Measurements from ENCODE around the gene CD2BP2. TPM values are rescaled to one million over a fixed set of nuclear protein-coding genes. Genes with fewer than 3 reads are reported as not detected.
"Not testable (repeated sequence)": the region's sequence is repeated elsewhere in the genome, so short reads cannot be mapped to it uniquely, and the experiment has no call there.

CD2BP2 gene
- total RNA-seq, 4 donors from 2014 or later, result 33.6 to 43.2 (median 38.5) TPM

DNA sequence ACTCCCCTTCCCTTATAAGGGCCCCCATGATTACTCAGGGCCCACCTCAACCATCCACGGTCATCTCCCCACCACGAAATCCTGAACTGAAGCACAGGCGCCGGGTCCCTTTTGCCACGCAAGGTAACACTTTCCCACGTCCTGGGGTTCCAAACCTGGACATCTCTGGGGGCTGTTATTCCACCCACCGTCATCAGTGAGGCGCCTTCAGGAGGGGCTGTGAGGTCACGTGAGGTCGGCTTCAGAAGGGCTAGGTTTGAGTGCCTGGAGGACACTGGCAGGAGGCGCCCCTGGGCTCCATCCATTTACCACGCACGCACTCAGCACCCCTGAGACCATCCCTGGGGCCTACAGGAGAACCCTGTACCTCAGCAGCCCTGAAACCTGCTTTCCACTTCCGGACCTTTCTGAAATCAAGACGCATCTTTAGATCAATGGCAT, 4.1 kb downstream of the CD2BP2 start:
- WGBS, 2 donors, result 91 to 92% methylated on average over 15 of the region's 15 CpGs
- intact Hi-C loops (cut with DNase I; ENCODE audit: low total_unique reads), result no loop called here
- no peak for TF ChIP-seq POLR2A (IDR thresholded peaks at IDR 0.05)
- TF ChIP-seq, protein P1, sequence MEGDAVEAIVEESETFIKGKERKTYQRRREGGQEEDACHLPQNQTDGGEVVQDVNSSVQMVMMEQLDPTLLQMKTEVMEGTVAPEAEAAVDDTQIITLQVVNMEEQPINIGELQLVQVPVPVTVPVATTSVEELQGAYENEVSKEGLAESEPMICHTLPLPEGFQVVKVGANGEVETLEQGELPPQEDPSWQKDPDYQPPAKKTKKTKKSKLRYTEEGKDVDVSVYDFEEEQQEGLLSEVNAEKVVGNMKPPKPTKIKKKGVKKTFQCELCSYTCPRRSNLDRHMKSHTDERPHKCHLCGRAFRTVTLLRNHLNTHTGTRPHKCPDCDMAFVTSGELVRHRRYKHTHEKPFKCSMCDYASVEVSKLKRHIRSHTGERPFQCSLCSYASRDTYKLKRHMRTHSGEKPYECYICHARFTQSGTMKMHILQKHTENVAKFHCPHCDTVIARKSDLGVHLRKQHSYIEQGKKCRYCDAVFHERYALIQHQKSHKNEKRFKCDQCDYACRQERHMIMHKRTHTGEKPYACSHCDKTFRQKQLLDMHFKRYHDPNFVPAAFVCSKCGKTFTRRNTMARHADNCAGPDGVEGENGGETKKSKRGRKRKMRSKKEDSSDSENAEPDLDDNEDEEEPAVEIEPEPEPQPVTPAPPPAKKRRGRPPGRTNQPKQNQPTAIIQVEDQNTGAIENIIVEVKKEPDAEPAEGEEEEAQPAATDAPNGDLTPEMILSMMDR (IDR thresholded peaks at IDR 0.05), result no peak
- no peak overlapping the region for H3K4me3 ChIP-seq (ENCODE audit: low read depth, poor library complexity, severe bottlenecking)
- DNase-seq (ENCODE audit: low spot score in 2 of 2), result no peak

DNA sequence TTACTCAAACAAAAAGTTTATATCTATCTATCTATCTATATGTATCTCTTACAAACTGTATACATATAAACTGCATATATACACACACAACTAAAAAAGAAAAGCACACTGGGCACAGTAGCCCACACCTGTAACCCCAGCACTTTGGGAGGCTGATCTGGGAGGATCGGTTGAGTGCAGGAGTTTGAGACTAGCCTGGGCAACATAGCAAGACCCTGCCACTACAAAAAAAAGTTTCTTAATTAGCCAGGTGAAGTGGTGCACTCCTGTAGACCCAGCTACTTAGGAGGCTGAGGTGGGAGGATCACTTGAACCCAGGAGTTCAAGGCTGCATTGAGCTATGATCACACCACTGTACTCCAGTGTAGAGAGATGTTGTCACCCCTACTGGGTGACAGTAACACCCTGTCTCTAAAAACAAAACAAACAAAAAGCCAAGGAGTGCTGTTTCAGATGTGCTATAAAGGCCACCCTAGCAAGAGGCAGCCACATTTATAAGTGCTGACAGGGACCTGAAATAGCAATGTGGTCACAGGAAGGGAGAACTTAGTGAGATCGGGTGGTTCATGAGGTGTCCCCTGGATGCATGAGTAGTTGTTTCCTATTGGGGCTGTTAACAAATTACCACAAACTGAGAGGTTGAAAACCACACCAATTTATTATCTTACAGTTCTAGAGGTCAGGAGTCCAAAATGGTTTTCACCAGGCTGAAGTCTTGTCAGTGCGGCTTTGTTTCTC, 4.8 kb downstream of the CD2BP2 start:
- H3K4me3 ChIP-seq (ENCODE audit: low read depth, poor library complexity, severe bottlenecking), result no peak overlapping the region
- intact Hi-C loops (cut with DNase I; ENCODE audit: low total_unique reads), result no loop called here
- TF ChIP-seq, protein P1 (IDR thresholded peaks at IDR 0.05), result no peak
- TF ChIP-seq POLR2A (IDR thresholded peaks at IDR 0.05), result no peak
- DNase-seq (ENCODE audit: low spot score in 2 of 2), result no peak
- 77 to 83% methylated on average over 3 of the region's 3 CpGs for WGBS, 2 donors

GRCh38 chr16:30349675-30350074, 5.4 kb downstream of the CD2BP2 start:
- intact Hi-C loops (cut with DNase I; ENCODE audit: low total_unique reads), result no loop called here
- H3K4me3 ChIP-seq (ENCODE audit: low read depth, poor library complexity, severe bottlenecking), result no peak overlapping the region
- 82 to 88% methylated on average over 3 of the region's 3 CpGs for WGBS, 2 donors
- no peak for TF ChIP-seq POLR2A (IDR thresholded peaks at IDR 0.05)
- TF ChIP-seq, protein P1 (IDR thresholded peaks at IDR 0.05), result no peak
- DNase-seq (ENCODE audit: low spot score in 2 of 2), result peak in 1 of 2 donors; percentile 40

GRCh38 chr16:30348929-30349328, 6.2 kb downstream of the CD2BP2 start:
- H3K4me3 ChIP-seq (ENCODE audit: low read depth, poor library complexity, severe bottlenecking), result no peak overlapping the region
- TF ChIP-seq, protein P1 (IDR thresholded peaks at IDR 0.05), result no peak
- intact Hi-C loops (cut with DNase I; ENCODE audit: low total_unique reads), result no loop called here
- WGBS, 2 donors, result 87 to 89% methylated on average over 7 of the region's 7 CpGs
- no peak for DNase-seq (ENCODE audit: low spot score in 2 of 2)

DNA sequence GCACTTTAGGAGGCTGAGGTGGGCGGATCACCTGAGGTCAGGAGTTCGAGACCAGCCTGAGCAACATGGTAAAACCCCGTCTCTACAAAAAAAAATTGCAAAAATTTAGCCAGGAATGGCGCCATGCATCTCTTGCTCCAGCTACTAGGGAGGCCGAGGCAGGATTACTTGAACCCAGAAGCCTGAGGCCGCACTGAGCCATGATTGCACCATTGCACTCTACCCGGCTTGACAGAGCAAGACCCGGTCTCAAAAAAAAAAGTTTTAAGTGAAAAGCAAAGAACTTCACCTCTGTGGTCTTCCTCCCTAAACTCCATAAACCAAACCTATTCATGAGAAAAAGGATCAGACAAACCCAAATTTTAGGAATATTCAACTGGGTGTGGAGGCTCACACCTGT, 7.0 kb downstream of the CD2BP2 start:
- H3K4me3 ChIP-seq (ENCODE audit: low read depth, poor library complexity, severe bottlenecking), result no peak overlapping the region
- 95 to 96% methylated on average over 8 of the region's 8 CpGs for WGBS, 2 donors
- no peak for DNase-seq (ENCODE audit: low spot score in 2 of 2)
- TF ChIP-seq POLR2A (IDR thresholded peaks at IDR 0.05), result no peak
- TF ChIP-seq, protein P1 (IDR thresholded peaks at IDR 0.05), result no peak
- intact Hi-C loops (cut with DNase I; ENCODE audit: low total_unique reads), result no loop called here

- no peak for TF ChIP-seq POLR2A (IDR thresholded peaks at IDR 0.05)
- TF ChIP-seq, protein P1 (IDR thresholded peaks at IDR 0.05), result no peak
- 94 to 96% methylated on average over 3 of the region's 3 CpGs for WGBS, 2 donors
- intact Hi-C loops (cut with DNase I; ENCODE audit: low total_unique reads), result no loop called here
- H3K4me3 ChIP-seq (ENCODE audit: low read depth, poor library complexity, severe bottlenecking), result no peak overlapping the region
- peak in 1 of 2 donors; percentile 42 for DNase-seq (ENCODE audit: low spot score in 2 of 2)
Measured at GRCh38 chr16:30346286-30346685, 8.8 kb downstream of the CD2BP2 start.

DNA sequence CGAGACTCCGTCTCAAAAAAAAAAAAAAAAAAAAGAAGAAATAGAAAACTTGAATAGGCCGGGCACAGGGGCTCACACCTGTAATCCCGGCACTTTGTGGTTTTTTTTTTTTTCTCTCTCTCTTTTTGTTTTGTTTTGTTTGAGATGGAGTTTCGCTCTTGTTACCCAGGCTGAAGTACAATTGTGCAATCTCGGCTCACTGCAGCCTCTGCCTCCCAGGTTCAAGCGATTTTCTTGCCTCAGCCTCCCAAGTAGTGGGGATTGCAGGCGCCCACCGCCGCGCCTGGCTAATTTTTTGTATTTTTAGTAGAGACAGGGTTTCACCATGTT, 11.7 kb downstream of the CD2BP2 start:
- WGBS, 2 donors, result 93 to 97% methylated on average over 11 of the region's 11 CpGs
- intact Hi-C loops (cut with DNase I; ENCODE audit: low total_unique reads), result not testable (repeated sequence)

More for the DNA sequence above, 11.7 kb downstream of the CD2BP2 start:
- H3K4me3 ChIP-seq (ENCODE audit: low read depth, poor library complexity, severe bottlenecking); DNase-seq (ENCODE audit: low spot score in 2 of 2): not testable (repeated sequence)

Data from lower leg skin (tissue), 4 donors.